GM18511 (cell line): Measurements from ENCODE around the gene LHFPL6.
A peak's percentile ranks its signal among the peaks of the same experiment; 100 is the strongest.

Source experiments
- ATAC-seq: cut with Tn5 transposase; IDR thresholded peaks from one replicate; pipeline ENCODE4 v1.9.1; 2021; ENCODE audit warnings: mild to moderate bottlenecking, moderate library complexity; ENCODE audit not compliant: unreplicated experiment

LHFPL6 gene

DNA sequence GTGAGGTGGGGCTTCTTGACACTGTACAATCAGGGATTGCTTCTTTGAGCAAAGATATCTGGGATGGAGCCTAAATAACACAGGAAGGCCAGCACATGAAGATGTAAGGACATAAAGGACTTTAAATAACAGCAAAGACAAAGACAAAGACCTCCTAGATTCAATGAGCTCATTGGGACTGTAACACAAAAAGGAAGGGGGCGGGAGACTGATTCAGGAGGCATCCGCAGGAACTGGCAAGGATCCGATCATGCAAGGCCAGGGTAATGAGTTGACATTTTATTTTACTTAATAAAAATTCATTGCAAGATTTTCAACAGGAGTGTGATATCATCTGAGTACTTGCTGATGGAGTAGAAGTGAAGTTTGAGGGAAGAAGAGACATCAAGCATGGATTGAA lies 121.5 kb downstream of the LHFPL6 start:
- ATAC-seq, result no peak

DNA sequence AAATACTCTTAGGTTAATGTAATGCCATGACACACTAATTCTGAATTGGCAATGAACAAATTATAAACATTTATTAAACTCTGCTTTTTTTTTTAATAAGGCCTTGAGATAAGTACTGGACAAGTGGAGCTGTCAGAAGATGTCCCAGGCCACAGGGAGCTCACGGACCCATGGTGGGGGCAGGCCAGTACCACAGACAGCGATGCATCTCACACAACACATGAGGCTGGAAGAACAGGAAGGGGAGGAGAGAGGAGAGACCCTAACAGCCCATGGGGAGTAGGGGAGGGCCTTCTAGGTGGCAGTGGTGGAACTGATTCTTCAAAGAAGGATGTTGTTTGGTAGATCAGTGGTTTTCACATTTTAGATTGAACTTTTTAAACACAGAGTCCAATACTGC lies 128.4 kb downstream of the LHFPL6 start:
- no peak for ATAC-seq

DNA sequence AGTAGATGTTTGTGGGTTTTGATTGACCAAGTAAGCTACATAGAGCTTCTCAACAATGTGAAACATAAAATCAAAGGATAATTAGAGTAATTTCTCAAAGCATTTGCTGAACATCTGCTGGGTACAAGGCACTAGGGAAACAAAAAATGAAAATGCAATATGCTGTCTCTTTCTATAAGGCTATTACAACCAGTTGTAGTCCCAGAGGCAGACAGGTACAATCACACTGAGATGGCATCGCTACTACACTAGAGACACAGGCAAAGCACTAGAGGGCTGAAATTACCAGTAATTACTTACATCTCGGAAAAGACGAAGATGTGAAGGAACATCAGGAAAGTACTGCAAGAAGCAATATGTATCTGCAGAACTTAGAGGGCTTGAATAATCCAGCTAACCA lies 133.3 kb downstream of the LHFPL6 start:
- no peak for ATAC-seq

DNA sequence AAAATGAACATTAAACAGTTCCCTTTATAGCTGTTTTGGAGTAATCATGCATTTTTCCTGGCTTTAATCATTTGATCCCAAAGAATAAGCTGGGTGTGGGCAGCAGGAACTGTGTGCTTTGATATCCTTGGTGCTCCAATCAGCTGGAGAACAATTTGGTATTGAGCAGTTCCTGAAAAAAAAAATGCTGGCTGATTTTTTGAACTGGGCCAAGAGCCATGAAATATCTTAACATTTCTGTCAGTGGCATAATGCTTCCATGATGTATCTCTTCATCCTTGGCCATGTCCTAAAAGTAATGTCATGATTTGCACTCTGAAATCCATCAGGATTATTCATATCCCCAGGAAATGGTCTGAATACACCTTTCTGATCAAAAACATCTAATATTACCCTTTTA lies 134.7 kb downstream of the LHFPL6 start:
- no peak for ATAC-seq

DNA sequence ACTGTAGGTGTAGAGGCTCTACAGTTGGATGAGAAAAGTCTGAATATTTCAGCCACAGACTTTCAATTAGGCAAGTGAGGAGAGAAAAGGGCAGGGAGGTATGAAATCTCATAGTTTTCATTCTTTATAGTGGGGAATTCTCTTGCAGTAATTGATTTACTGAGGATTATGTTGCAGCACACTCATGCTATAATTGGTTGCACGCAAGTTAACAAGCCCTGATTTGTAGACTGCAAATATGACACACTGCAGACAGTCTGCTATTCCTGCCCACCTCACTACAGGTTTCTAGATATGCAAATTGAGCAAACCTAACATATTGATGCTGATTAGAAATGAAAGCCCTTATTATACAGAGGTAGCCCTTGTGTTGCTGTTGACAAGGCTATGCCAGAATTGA lies 139.4 kb downstream of the LHFPL6 start:
- no peak for ATAC-seq

- ATAC-seq, result no peak
These were observed 140.1 kb downstream of the LHFPL6 start for GRCh38 chr13:39462906-39463305.

- ATAC-seq, result no peak
These were observed 140.6 kb downstream of the LHFPL6 start for GRCh38 chr13:39462428-39462827.

- ATAC-seq, result no peak
These were observed 141.2 kb downstream of the LHFPL6 start for GRCh38 chr13:39461685-39462266.

GRCh38 chr13:39457274-39457673 lies 145.7 kb downstream of the LHFPL6 start:
- no peak for ATAC-seq

DNA sequence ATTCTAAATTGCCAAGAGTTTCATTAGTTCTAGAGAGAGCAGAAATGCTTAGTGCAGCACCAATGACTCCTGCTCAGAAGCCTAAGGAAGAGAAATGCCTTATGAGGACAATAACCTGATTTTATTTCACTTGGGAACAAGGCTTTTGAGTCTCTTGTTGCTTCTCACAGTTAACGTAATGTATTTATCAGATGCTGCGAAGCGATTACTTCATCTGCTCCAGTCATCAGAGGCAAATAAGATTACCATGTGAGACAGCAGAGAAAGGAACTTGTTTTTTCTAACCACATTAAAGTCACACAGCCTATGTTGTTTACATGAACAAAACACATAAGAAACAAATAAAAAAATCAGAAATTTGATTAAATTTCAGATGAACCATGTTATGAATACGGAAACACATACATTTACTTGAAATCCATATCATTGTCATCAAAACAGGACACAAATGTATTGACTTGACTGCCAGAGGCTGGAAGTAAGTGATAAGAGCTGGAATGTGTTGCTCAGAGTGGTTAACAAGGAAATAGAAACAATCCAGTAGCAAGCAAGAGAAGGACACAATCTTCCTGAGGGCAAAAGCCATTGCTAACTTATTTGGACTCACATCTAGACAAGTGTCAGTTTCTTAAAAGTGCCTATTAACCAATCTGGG lies 147.3 kb downstream of the LHFPL6 start:
- ATAC-seq, result no peak

- no peak for ATAC-seq
These were observed 150.2 kb downstream of the LHFPL6 start for GRCh38 chr13:39452834-39453233.

- no peak for ATAC-seq
These were observed 150.6 kb downstream of the LHFPL6 start for GRCh38 chr13:39452417-39452816.

GRCh38 chr13:39451860-39452301 lies 151.1 kb downstream of the LHFPL6 start:
- peak; percentile 51 for ATAC-seq

DNA sequence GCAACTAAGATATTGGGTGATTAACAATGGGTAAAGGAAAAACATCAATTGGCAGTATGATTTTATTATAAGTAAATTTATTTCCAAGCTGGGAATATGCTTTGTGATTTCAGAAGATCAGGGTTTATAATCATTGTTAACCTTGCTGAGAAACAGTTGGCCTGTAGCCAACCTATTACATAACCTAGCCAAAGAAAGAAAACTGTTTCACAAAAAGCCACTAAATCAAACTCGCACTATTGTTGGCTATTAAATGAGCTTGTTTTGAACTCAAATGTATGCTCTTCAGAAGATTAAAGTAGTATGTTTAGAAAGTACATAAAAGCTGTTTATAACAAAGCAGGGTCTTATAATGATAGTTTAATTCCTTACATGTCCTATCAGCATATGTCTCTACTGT lies 151.7 kb downstream of the LHFPL6 start:
- ATAC-seq, result peak; percentile 13

DNA sequence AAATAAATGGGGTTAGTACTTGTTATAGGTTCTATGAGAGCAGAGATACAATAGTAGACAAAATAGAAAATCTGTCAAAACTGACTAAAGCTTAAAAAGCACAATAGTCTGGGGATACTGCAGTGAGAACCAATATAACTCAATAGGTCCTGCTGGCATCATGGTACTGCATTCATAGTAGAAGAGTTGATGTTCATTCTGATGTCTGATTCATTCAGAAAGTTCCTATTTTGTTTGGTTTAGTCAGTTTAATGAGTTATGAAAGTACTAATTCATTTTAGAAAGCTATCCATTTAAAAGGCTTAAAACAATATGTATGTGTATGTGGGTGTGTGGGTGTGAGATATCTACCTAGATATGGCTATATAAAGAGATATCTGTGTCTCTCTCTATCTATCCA lies 152.8 kb downstream of the LHFPL6 start:
- ATAC-seq, result no peak

DNA sequence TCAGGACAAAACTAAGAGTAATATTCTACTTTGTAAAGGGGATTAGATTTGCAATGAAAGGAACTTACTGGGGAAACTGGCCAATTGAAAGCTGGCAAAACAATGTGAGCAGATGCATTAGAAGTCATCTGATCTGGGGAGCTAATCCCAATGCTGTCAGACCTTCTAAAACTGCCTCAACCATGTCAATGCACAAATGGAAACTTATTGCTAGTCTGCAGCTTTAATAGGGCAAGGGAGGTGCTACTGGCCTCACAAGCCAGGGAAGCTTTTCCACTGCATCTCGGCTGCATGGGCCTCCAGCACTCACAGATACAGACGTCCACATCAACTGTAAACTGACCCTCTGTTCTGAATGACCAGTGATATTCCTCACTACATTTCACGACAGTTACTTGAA lies 154.2 kb downstream of the LHFPL6 start:
- ATAC-seq, result no peak

GRCh38 chr13:39446865-39447264 lies 156.1 kb downstream of the LHFPL6 start:
- no peak for ATAC-seq

DNA sequence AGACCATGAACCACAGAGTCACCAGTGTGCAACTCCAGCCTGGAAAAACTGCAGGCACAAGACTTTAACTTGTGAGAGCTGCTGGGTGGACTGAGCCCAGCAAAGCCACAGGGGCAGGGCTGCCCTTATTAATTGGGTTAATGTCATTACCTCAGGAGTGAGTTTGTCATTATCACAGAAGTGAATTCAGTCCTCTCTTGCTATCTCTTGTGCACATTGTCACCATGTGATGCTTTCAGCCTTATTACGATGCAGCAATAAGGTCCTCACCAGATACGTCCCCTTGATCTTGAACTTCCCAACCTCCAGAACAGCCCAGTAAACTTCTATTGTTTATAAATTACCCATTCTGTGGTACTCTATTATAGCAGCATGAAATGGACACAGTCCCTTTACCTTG lies 158.1 kb downstream of the LHFPL6 start:
- ATAC-seq, result no peak

DNA sequence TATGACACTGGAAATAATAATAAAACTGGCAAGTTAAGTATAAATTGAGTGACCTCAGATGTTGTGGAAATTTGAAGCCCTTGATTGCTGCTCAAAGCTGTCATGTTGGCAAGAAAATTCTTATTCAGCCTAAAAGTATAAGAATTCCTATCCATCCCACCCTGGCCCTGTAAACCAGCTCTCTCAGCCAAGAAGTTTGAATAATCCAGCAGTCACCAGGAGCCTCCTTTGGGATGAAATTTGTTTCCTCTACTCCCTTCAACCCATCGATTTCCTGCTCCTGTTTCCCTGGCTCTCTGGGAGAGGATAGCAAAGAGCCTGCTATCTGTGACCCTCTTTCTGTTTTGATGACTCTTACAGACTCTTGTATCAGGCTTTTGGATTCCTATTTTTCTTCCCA lies 169.3 kb downstream of the LHFPL6 start:
- ATAC-seq, result no peak

GRCh38 chr13:39432196-39432595 lies 170.8 kb downstream of the LHFPL6 start:
- no peak for ATAC-seq

DNA sequence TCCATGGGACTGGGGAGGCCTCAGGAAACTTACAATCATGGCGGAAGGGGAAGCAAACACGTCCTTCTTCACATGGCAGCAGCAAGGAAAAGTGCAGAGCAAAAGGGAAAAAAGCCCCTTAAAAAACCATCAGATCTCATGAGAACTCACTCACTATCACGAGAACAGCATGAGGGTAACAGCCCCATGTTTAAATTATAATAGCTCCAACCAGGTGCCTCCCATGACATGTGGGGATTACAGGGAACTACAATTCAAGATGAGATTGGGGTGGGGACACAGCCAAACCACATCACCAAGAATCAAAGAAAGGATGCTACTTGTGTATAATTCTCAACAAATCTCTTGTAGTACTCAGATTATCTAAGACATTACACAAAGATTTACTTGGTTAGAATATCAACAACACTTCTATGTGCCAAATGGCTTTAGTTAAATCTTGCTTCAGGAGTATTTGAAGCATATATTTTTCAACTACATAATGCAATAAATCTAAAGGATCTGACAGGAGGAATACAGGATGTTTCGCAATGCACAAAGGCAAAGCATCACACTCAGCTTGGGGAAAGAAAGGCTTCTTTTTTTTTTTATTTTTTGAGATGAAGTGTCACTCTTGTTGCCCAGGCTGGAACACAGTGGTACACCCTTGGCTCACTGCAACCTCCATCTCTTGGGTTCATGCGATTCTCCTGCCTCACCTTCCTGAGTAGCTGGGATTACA lies 180.0 kb downstream of the LHFPL6 start:
- ATAC-seq, result no peak

GRCh38 chr13:39419876-39420275 lies 183.1 kb downstream of the LHFPL6 start:
- ATAC-seq, result no peak
